ENCODE results near the gene ATP6V0E1.

The ATP6V0E1 gene

GRCh38 chr5:172983542-172984243 lies at the start of gene ATP6V0E1:
ATP6V0E1 (plus strand) TSS chr5:172983771; CDS start chr5:172983861, 90 bp downstream.
- no peak for FAIRE-seq
- peak; percentile 86 for DNase-seq (ENCODE audit: low spot score)

GRCh38 chr5:172935096-172935495 lies 48.5 kb upstream of the ATP6V0E1 start:
- DNase-seq (ENCODE audit: low spot score) (no peak), FAIRE-seq (no peak)

- FAIRE-seq (no peak), DNase-seq (ENCODE audit: low spot score) (no peak)
Measured at GRCh38 chr5:172936401-172936800, 47.2 kb upstream of the ATP6V0E1 start.

- DNase-seq (ENCODE audit: low spot score), result no peak
- FAIRE-seq, result no peak
Measured at GRCh38 chr5:172939071-172939470, 44.5 kb upstream of the ATP6V0E1 start.

GRCh38 chr5:172939611-172940267 lies 43.8 kb upstream of the ATP6V0E1 start:
- no peak for FAIRE-seq

GRCh38 chr5:172940268-172941066 lies 43.1 kb upstream of the ATP6V0E1 start:
- FAIRE-seq, result no peak
- DNase-seq (ENCODE audit: low spot score), result no peak

More at GRCh38 chr5:172939611-172940267, 43.8 kb upstream of the ATP6V0E1 start:
- DNase-seq (ENCODE audit: low spot score), result no peak

- DNase-seq (ENCODE audit: low spot score) (peak; percentile 40), FAIRE-seq (peak; percentile 38)
Measured at GRCh38 chr5:172941067-172941516, 42.5 kb upstream of the ATP6V0E1 start.

- FAIRE-seq (no peak), DNase-seq (ENCODE audit: low spot score) (no peak)
Measured at GRCh38 chr5:172942556-172942955, 41.0 kb upstream of the ATP6V0E1 start.

GRCh38 chr5:172943283-172943841 lies 40.2 kb upstream of the ATP6V0E1 start:
- DNase-seq (ENCODE audit: low spot score), result peak; percentile 98
- peak; percentile 91 for FAIRE-seq

GRCh38 chr5:172943906-172944305 lies 39.7 kb upstream of the ATP6V0E1 start:
- FAIRE-seq, result peak; percentile 96

GRCh38 chr5:172944741-172945140 lies 38.8 kb upstream of the ATP6V0E1 start:
- FAIRE-seq, result no peak
- peak; percentile 69 for DNase-seq (ENCODE audit: low spot score)

More at GRCh38 chr5:172943906-172944305, 39.7 kb upstream of the ATP6V0E1 start:
- DNase-seq (ENCODE audit: low spot score), result peak; percentile 99

GRCh38 chr5:172945151-172945550 lies 38.4 kb upstream of the ATP6V0E1 start:
- DNase-seq (ENCODE audit: low spot score) (peak; percentile 57), FAIRE-seq (no peak)

GRCh38 chr5:172946146-172946545 lies 37.4 kb upstream of the ATP6V0E1 start:
- FAIRE-seq, result no peak
- DNase-seq (ENCODE audit: low spot score), result no peak

- no peak for FAIRE-seq
- no peak for DNase-seq (ENCODE audit: low spot score)
Measured at GRCh38 chr5:172949426-172949825, 34.1 kb upstream of the ATP6V0E1 start.

GRCh38 chr5:172950176-172950965 lies 33.2 kb upstream of the ATP6V0E1 start:
- FAIRE-seq (no peak), DNase-seq (ENCODE audit: low spot score) (no peak)

- DNase-seq (ENCODE audit: low spot score) (no peak), FAIRE-seq (no peak)
Measured at GRCh38 chr5:172951371-172952033, 32.1 kb upstream of the ATP6V0E1 start.

- no peak for FAIRE-seq
Measured at GRCh38 chr5:172952034-172952511, 31.5 kb upstream of the ATP6V0E1 start.

GRCh38 chr5:172953776-172954675 lies 29.5 kb upstream of the ATP6V0E1 start:
- peak; percentile 67 for DNase-seq (ENCODE audit: low spot score)
- FAIRE-seq, result no peak

More at GRCh38 chr5:172952034-172952511, 31.5 kb upstream of the ATP6V0E1 start:
- DNase-seq (ENCODE audit: low spot score), result no peak

- FAIRE-seq, result no peak
- no peak for DNase-seq (ENCODE audit: low spot score)
Measured at GRCh38 chr5:172954751-172955159, 28.8 kb upstream of the ATP6V0E1 start.
